Activated CD4-positive, alpha-beta T cell treated with anti-CD3 and anti-CD28 coated beads, Interleukin-2, amount 50 U/mL, for 24 hours (primary cell): ENCODE results near the gene SREBF2.
"Not testable (repeated sequence)": the region's sequence is repeated elsewhere in the genome, so short reads cannot be mapped to it uniquely, and the experiment has no call there.

ENCODE experiments used
- DNase-seq, 2 donors: peaks; one replicate each; pipeline ENCODE4 v3.0.0-alpha.2; 2020; ENCODE audit warnings: low read depth in 1 of 2, low spot score in 1 of 2

The SREBF2 gene

DNA sequence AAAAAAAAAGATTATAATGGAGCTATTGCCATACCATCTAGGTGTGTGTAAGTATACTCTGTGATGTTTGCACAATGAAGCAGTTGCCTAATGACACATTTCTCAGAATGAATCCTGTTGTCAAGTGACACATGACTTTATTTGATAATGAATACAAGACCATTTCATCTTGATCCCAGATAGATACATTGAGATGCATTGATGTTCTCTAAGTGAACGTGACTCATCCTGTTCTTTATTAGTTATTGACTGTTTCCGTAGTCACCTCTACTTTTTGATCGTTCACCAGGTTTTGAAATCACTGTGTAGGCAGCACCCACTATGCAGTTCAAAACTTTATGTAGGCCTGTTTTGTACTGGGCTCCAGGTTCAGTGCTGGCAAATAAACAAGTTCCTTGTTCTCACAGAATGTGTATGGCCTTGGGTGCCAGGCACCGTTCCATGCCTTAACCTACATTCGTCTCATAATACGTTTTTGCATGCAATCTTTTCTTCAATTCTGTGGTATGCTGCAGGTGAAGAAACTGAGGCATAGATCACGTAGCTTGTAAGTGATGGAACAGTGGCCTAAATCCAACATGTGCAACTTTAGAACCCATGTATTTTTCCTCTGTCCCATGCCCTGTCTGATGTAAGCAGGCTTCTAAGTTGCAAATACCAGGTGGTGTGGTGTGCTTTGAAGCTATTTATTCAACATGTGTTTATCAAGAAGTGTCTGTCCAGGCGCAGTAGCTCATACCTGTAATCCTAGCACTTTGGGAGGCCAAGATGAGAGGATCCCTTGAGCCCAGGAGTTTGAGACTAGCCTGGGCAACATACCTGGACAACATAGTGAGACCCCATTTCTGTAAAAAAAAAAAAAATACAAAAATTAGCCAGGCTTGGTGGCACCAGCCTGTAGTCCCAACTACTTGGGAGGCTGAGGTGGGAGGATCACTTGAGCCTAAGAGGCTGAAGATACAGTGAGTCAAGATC is 10.4 kb downstream of the SREBF2 start:
- peak in 1 of 2 donors; percentile 31 for DNase-seq

DNA sequence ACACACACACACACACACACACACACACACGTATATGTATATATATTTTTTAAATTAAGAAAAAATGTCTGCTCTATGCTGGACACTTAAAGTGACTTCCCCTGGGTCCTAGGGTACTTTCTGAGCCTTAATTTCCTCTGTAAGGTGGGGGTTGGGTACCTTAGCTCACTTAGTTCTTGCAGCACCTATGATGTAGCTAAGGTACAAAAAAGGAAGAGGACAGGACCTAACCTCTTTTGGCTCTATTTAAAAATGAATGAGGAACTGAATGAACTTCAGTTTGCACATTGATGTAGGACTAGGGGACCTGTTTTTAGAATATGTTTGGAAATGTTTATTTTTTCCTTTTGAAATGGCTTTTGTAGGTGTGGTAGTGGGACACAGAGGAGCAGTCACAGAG is 11.1 kb downstream of the SREBF2 start:
- DNase-seq = no peak

- no peak for DNase-seq
Measured at GRCh38 chr22:41844513-41844912, 11.6 kb downstream of the SREBF2 start.

- no peak for DNase-seq
Measured at GRCh38 chr22:41845380-41846267, 12.7 kb downstream of the SREBF2 start.

- DNase-seq = no peak
Measured at GRCh38 chr22:41846268-41846987, 13.5 kb downstream of the SREBF2 start.

DNA sequence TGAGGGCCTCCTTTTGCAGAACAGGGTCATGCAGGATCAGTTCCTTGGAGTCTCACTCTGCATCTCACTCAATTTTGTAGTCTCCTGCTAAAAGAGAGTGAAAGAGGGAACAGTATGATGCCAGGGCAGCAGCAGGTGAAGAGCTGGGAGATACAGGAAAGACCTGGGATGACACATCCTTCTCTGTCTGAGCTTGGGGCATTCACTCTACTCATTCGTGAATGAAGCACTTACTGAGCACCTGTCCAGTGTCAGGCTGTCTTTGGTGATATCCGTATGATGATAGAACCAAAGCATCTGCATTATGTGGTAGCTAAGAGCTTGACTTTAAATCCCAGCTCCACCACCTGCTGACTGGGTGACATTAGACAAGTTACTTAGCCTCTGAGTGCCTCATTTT is 14.4 kb downstream of the SREBF2 start:
- no peak for DNase-seq

DNA sequence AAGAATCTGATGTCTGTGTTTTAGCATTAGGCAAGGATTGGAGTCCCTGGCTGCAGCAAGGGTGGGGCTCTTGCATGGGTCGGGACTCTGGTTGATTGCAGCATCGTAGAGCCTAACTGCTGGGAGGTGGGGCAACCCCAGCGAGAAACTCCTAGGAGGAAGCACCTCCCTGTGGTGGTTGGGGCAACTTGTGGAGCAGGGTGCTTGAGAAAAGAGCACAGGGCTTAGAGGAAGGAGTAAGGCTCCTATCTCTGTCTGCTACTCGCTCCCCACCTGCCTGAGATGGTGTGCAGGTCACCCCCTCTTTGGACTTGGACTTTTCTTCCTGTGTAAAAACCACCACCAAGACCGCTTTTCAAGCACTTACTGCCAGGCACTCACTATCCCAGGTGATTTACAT is 15.6 kb downstream of the SREBF2 start:
- DNase-seq = no peak

DNA sequence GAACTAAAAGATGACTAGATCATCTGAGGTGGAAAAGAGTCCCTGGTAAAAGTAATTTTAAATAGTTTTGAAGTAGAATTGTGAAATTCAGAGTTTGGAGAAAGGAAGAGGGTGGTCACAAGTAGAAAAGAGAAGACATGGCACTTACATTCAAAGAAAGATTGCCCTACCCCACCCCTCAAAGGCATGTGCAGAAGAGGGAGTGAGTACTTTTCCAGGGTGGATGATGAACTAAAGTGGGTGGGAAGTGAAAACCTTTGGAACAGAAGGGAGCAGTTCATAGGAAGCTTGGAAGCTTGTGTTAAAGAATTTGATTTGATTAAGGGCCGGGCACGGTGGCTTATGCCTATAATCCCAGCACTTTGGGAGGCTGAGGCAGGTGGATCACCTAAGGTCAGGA is 23.6 kb downstream of the SREBF2 start:
- no peak for DNase-seq

DNA sequence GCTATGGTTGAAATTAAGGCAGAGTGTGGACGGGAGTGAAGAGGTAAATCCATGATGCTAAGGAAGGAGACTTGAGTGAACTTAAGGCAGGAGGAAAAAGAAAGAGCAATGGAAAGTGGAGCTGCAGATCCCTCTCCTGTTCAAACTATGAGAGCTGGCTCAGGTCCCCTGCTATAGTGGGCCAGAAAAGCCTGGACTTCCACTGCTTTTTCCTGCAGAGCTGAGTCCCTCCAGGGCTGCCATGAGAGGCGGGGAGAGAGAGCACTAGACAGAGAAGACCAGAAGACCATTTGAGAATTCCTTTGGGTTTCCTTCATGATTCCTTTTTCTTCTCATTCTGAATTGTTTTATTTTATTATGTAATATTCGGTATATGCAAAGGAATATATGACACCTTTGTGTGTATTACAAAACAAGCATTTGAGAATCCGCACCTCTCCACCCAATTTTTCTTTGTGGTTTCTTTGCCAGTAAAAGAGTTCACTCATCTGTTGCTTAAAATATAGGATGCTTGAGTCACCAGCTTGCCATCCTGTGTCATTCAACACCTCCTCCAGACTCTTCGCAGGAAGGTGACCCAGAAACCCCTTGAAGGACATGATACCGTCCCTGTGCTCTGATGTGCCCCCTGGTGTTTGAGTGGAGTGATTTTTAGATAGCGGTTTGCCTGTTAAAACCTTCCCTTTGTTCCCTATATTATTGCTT is 24.4 kb downstream of the SREBF2 start:
- DNase-seq = peak; percentile 50 to 87

- no peak for DNase-seq
Measured at GRCh38 chr22:41857860-41858199, 24.9 kb downstream of the SREBF2 start.

- peak in 1 of 2 donors; percentile 57 for DNase-seq
Measured at GRCh38 chr22:41862160-41862529, 29.2 kb downstream of the SREBF2 start.

DNA sequence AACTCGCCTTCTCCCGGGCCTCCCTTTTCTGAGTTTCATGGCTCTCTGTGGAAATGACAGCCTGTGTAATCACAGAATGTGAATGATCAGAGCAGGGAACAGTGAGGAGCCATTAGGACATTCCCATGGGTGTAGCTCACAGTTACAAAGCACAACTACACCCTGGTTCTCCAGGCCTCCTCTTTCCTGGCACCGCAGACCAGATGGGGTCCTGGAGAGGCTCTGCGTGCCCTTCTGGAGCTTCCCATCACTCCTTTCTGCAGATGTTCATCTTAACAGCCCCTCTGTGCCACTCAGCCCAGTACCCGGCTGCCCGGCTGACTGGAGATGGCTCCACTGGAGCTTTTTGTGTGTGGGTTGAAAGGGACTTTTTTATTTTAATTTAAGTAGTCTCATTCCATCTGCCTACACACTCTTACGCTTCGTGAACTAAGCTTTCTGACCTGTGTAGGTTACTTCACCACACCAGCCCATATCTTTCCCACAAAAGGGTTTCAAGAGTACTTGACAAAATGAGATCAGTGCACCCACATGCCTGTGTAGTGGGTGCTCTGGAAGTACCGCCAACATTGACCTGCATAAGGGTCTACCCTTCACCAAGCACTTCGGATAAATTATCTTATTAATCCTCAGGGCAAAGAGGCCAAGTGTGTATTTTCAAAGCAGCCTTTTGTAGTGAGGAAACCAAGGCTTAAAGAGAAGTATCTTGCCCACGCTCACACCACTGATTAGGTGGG is 29.8 kb downstream of the SREBF2 start:
- peak; percentile 46 to 65 for DNase-seq

DNA sequence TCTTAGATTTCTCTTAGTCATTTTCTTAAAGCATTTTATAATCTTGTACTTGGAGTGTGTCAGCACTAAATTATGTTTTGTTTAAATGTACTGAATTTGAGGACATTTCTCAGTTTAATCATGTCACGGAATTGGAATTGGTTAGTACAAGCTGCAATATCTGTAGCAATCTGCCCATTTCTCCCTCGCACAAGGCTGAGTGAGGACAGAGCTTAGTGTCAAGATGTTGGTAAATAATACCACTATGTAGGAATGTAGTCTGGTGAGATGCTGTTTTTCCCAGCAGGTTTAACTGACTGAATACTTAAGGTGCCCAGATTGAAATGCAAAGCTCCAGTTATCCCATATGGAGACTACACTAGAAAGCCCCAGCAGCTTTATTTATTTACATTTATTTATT is 30.6 kb downstream of the SREBF2 start:
- no peak for DNase-seq

GRCh38 chr22:41868556-41868955 is 35.7 kb downstream of the SREBF2 start:
- DNase-seq = no peak

- DNase-seq = not testable (repeated sequence)
Measured at GRCh38 chr22:41870081-41870480, 37.2 kb downstream of the SREBF2 start.

- DNase-seq = no peak
Measured at GRCh38 chr22:41870786-41871185, 37.9 kb downstream of the SREBF2 start.

- DNase-seq = peak; percentile 9 to 53
Measured at GRCh38 chr22:41873391-41873790, 40.5 kb downstream of the SREBF2 start.

DNA sequence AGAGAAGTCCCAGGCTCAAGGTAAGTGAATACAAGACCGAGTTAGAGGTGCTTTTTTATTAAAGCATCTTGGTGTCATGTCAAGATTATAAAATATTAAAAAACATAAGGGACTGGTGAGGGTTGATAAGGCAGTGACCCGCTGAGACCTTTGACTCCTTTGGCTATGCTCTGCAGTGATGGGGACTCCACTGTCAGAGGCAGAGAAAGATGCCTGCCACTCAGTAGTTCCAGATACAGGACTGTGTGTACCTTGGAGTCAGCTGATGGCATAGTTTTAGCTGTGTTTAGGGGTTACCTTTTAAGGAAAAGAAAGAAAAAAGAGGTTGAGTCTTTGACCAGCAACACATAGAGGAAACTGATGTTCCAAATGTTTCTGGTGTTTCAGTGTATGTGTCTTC is 41.2 kb downstream of the SREBF2 start:
- DNase-seq = no peak

DNA sequence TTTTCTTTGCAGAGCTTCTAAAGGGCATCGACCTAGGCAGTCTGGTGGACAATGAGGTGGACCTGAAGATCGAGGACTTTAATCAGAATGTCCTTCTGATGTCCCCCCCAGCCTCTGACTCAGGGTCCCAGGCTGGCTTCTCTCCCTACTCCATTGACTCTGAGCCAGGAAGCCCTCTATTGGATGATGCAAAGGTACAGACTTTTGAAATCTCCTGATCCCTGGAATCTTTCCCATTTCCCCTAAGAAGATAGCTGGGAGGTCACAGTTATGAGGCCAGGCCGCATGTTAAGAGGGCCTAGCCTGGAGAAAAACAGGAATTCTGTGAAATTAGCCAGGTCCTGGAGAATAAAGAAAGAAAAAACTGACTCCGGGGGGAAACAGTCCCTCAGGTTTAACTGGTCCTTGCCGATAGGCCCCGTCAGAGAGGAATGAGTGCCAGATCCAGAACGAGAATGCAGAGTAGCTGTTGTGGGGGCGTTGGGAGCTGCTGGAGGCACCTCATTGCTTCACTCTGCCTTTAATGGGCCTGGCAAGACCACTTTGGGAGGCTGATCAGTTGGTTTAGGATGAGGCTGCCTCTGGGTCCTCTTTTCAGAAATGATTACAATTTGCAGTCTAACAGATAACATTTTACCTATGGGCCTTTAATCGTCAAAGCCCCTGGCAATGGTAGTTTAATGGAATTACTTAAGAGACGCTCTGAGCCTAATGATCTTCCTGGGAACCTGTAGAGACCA is 42.8 kb downstream of the SREBF2 start:
- DNase-seq = no peak
